Adrenal gland (tissue), 5 donors: ENCODE data around the gene WDR91.

ENCODE experiments used
- CTCF ChIP-seq, 6 experiments: fragments of 450-650 bp in 4 of 6; fragments of 200-600 bp in 2 of 6; sonication (generic) in 1 of 6; IDR thresholded peaks; 1 replicate in 5 of 6; 2 replicates in 1 of 6; pipeline versions ENCODE4 v1.5.1 to v1.8.0; 2016 to 2021; ENCODE audit warnings: antibody characterized with exemption in 6 of 6, mild to moderate bottlenecking in 2 of 6, moderate library complexity in 1 of 6
- POLR2A ChIP-seq, 2 donors: fragments of 450-650 bp; IDR thresholded peaks; one replicate each; pipeline ENCODE4 v1.6.1; 2017; ENCODE audit warnings: antibody characterized with exemption in 2 of 2, mild to moderate bottlenecking in 2 of 2, moderate library complexity in 1 of 2
- donor health status: DM: no; HTN: no; CAD: no.

GRCh38 chr7:135208102-135208793 lies 3.1 kb downstream of the WDR91 start:
- TF ChIP-seq POLR2A (IDR thresholded peaks at IDR 0.05) (no peak), CTCF (IDR thresholded peaks at IDR 0.05) (no peak)
